WTC11 (cell line): ENCODE data around the gene ACMSD.
"Not testable (repeated sequence)": the region's sequence is repeated elsewhere in the genome, so short reads cannot be mapped to it uniquely, and the experiment has no call there.

Experiments
- ATF2 ChIP-seq: sonication (generic); formaldehyde crosslinking; IDR thresholded peaks from 2 replicates; pipeline ENCODE4 v1.8.1; 2022; ENCODE audit warnings: low read depth, missing genetic modification reagents, borderline replicate concordance
- CREB1 ChIP-seq: sonication (generic); formaldehyde crosslinking; IDR thresholded peaks from 2 replicates; pipeline ENCODE4 v1.8.0; 2023; ENCODE audit warnings: mild to moderate bottlenecking, missing genetic modification reagents
- IRF2 ChIP-seq: sonication (generic); formaldehyde crosslinking; IDR thresholded peaks from 2 replicates; pipeline ENCODE4 v1.8.0; 2022; ENCODE audit warnings: low read depth, missing genetic modification reagents, borderline replicate concordance
- JUN ChIP-seq: sonication (generic); formaldehyde crosslinking; IDR thresholded peaks from 2 replicates; pipeline ENCODE4 v1.8.0; 2023; ENCODE audit warnings: mild to moderate bottlenecking, missing genetic modification reagents
- NFATC4 ChIP-seq: fragments of 250-450 bp; sonication (Bioruptor Pico); IDR thresholded peaks from 2 replicates; pipeline ENCODE4 v1.9.0; 2021; ENCODE audit warnings: mild to moderate bottlenecking
- SMAD4 ChIP-seq: sonication (generic); formaldehyde crosslinking; IDR thresholded peaks from 2 replicates; pipeline ENCODE4 v1.8.0; 2022; ENCODE audit warnings: mild to moderate bottlenecking, missing genetic modification reagents
- ZNF121 ChIP-seq: sonication (generic); formaldehyde crosslinking; IDR thresholded peaks from 2 replicates; pipeline ENCODE4 v1.8.0; 2023; ENCODE audit warnings: missing genetic modification reagents
- ZNF263 ChIP-seq: sonication (generic); formaldehyde crosslinking; IDR thresholded peaks from 2 replicates; pipeline ENCODE4 v1.8.1; 2022; ENCODE audit warnings: low read depth, mild to moderate bottlenecking, moderate library complexity, missing genetic modification reagents
- TF ChIP-seq, protein P1 (sequence below): fragments of 200-600 bp; IDR thresholded peaks from 2 replicates; pipeline ENCODE4 v1.8.0; 2022; ENCODE audit warnings: antibody characterized with exemption
- TF ChIP-seq, protein P2 (sequence below): sonication (generic); formaldehyde crosslinking; IDR thresholded peaks from 2 replicates; pipeline ENCODE4 v1.8.1; 2022; ENCODE audit warnings: mild to moderate bottlenecking, moderate library complexity, missing genetic modification reagents

DNA sequence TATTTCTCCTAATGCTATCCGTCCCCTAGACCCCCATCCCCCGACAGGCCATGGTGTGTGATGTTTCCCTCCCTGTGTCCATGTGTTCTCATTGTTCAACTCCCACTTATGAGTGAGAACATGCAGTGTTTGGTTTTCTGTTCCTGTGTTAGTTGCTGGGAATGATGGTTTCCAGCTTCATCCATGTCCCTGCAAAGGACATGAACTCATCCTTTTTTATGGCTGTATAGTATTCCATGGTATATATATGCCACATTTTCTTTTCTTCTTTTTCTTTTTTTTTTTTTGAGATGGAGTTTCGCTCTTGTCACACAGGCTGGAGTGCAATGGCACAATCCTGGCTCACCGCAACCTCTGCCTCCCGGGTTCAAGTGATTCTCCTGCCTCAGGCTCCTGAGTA lies 9.2 kb downstream of the ACMSD start:
- TF ChIP-seq, protein P1, sequence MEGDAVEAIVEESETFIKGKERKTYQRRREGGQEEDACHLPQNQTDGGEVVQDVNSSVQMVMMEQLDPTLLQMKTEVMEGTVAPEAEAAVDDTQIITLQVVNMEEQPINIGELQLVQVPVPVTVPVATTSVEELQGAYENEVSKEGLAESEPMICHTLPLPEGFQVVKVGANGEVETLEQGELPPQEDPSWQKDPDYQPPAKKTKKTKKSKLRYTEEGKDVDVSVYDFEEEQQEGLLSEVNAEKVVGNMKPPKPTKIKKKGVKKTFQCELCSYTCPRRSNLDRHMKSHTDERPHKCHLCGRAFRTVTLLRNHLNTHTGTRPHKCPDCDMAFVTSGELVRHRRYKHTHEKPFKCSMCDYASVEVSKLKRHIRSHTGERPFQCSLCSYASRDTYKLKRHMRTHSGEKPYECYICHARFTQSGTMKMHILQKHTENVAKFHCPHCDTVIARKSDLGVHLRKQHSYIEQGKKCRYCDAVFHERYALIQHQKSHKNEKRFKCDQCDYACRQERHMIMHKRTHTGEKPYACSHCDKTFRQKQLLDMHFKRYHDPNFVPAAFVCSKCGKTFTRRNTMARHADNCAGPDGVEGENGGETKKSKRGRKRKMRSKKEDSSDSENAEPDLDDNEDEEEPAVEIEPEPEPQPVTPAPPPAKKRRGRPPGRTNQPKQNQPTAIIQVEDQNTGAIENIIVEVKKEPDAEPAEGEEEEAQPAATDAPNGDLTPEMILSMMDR, result not testable (repeated sequence)
- TF ChIP-seq JUN (CRISPR knock-in tag); ATF2; ZNF121; SMAD4 (CRISPR knock-in tag); NFATC4 (CRISPR knock-in tag); ZNF263 (CRISPR knock-in tag); CREB1; IRF2 (CRISPR knock-in tag): not testable (repeated sequence)
- TF ChIP-seq, protein P2, sequence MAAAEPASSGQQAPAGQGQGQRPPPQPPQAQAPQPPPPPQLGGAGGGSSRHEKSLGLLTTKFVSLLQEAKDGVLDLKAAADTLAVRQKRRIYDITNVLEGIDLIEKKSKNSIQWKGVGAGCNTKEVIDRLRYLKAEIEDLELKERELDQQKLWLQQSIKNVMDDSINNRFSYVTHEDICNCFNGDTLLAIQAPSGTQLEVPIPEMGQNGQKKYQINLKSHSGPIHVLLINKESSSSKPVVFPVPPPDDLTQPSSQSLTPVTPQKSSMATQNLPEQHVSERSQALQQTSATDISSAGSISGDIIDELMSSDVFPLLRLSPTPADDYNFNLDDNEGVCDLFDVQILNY (CRISPR knock-in tag), result not testable (repeated sequence)
